Peyer's patch (tissue), 4 donors: ENCODE measurements around the gene SPOCD1.

Experiments
- CTCF ChIP-seq, 6 experiments: fragments of 450-650 bp in 4 of 6; fragments of 200-600 bp in 2 of 6; sonication (generic) in 1 of 6; IDR thresholded peaks; one replicate each; pipeline ENCODE4 v1.5.1; 2017 to 2019; ENCODE audit warnings: antibody characterized with exemption in 6 of 6, mild to moderate bottlenecking in 3 of 6, moderate library complexity in 1 of 6
- POLR2A ChIP-seq, 2 donors: fragments of 450-650 bp; IDR thresholded peaks; one replicate each; pipeline ENCODE4 v1.5.1; 2017; ENCODE audit warnings: antibody characterized with exemption in 2 of 2, mild to moderate bottlenecking in 2 of 2, moderate library complexity in 2 of 2

GRCh38 chr1:31786366-31787060 lies 29.3 kb downstream of the SPOCD1 start:
- no peak for TF ChIP-seq CTCF (IDR thresholded peaks at IDR 0.05)
- TF ChIP-seq POLR2A (IDR thresholded peaks at IDR 0.05): no peak
